Panc1 (cell line): ENCODE data around the gene LMAN2. TPM values are rescaled to one million over a fixed set of nuclear protein-coding genes. Genes with fewer than 3 reads are reported as not detected.

ENCODE experiments used
- ATAC-seq: fragments of 200-7000 bp; cut with Tn5 transposase; 2 replicates; pipeline ENCODE4 v1.9.1; 2020; ENCODE audit warnings: mild to moderate bottlenecking, moderate library complexity
- BruUV-seq: library from RNA; stranded (reverse); fragments of 400-500 nt; replicated peaks from 2 replicates; lab custom pipeline; 2021; lab: Mats Ljungman, UMichigan
- CTCF ChIA-PET: fragments of 300-600 bp; sonication (Branson Sonifier 250); formaldehyde crosslinking; loops from one replicate; lab custom pipeline; 2022; ENCODE audit warnings: antibody characterized with exemption; lab: Charles Lee
- POLR2A ChIA-PET: fragments of 300-600 bp; sonication (Branson Sonifier 250); formaldehyde crosslinking; loops from one replicate; lab custom pipeline; 2022; ENCODE audit warnings: antibody characterized with exemption; lab: Charles Lee
- DNase-seq: peaks from one replicate; pipeline ENCODE4 v3.0.0-alpha.2; 2010; ENCODE audit warnings: low read depth, low spot score
- H3K27ac ChIP-seq: 2 replicates; pipeline ENCODE4 v1.5.1; 2011; ENCODE audit warnings: mild to moderate bottlenecking, low read length, inconsistent platforms
- H3K27me3 ChIP-seq: fragments of 200-500 bp; sonication (Bioruptor generic); 2 replicates; pipeline ENCODE4 v1.6.0; 2014; ENCODE audit warnings: low read length, inconsistent platforms; ENCODE audit not compliant: control insufficient read depth, insufficient read depth
- H3K36me3 ChIP-seq: fragments of 200-500 bp; sonication (Bioruptor generic); 2 replicates; pipeline ENCODE4 v1.5.1; 2014; ENCODE audit warnings: inconsistent platforms, mild to moderate bottlenecking, low read length, moderate library complexity; ENCODE audit not compliant: control insufficient read depth, insufficient read depth
- H3K4me1 ChIP-seq: 2 replicates; pipeline ENCODE4 v1.5.1; 2011; ENCODE audit warnings: inconsistent platforms, mild to moderate bottlenecking, low read length, moderate library complexity; ENCODE audit not compliant: control insufficient read depth, insufficient read depth
- H3K4me3 ChIP-seq, 2 experiments: 2 replicates each; pipeline ENCODE4 v1.5.1; 2011 to 2012; ENCODE audit warnings: low read depth in 2 of 2, low read length in 2 of 2, mild to moderate bottlenecking in 2 of 2, inconsistent platforms in 1 of 2, moderate library complexity in 1 of 2
- H3K9me3 ChIP-seq: fragments of 200-500 bp; sonication (Bioruptor generic); 2 replicates; pipeline ENCODE4 v1.5.1; 2014; ENCODE audit warnings: low read depth, mild to moderate bottlenecking, inconsistent platforms, low read length, moderate library complexity; ENCODE audit not compliant: control insufficient read depth, insufficient read depth
- CTCF ChIP-seq: fragments of 450-650 bp; IDR thresholded peaks from 2 replicates; pipeline ENCODE4 v1.5.1; 2017; ENCODE audit warnings: mild to moderate bottlenecking
- POLR2AphosphoS5 ChIP-seq: IDR thresholded peaks from 2 replicates; pipeline ENCODE4 v1.6.1; 2012; ENCODE audit warnings: mild to moderate bottlenecking, low read depth, low read length, moderate library complexity
- REST ChIP-seq, 2 experiments: IDR thresholded peaks; 2 replicates each; pipeline ENCODE4 v1.6.1; 2011 to 2012; ENCODE audit warnings: low read depth in 2 of 2, control low read depth in 1 of 2, low read length in 1 of 2, mild to moderate bottlenecking in 1 of 2, moderate library complexity in 1 of 2; ENCODE audit not compliant: insufficient read depth in 1 of 2
- SIN3A ChIP-seq: IDR thresholded peaks from 2 replicates; pipeline ENCODE4 v1.6.1; 2012; ENCODE audit warnings: low read depth, mild to moderate bottlenecking, low read length, moderate library complexity, borderline replicate concordance; ENCODE audit not compliant: insufficient read depth
- TCF7L2 ChIP-seq: IDR thresholded peaks from 2 replicates; pipeline ENCODE4 v1.6.1; 2011; ENCODE audit warnings: mild to moderate bottlenecking, low read depth, low read length, inconsistent platforms
- in situ Hi-C: cut with HindIII; loops from 2 replicates; pipeline ENCODE4 v1.10.0; 2016; ENCODE audit warnings: low sequenced_read_pairs, low pct_unique_long_range_greater_than_20kb
- intact Hi-C: fragments of 100-400 bp; cut with micrococcal nuclease; formaldehyde crosslinking; loops from one replicate; pipeline ENCODE4 v1.10.0; 2022; ENCODE audit not compliant: unreplicated experiment
- total RNA-seq: library from RNA; stranded (reverse); gene quantifications from one replicate; pipeline ENCODE4 v1.2.1, GENCODE V29; 2021; ENCODE audit not compliant: unreplicated experiment

Gene LMAN2
- total RNA-seq, 1 experiment from 2014 or later = 140 TPM

- CTCF ChIA-PET = no interaction called here
These were observed 36.1 kb downstream of the LMAN2 start for GRCh38 chr5:177315411-177315810.

More at GRCh38 chr5:177315411-177315810, 36.1 kb downstream of the LMAN2 start:
- POLR2A ChIA-PET = interaction anchor here (0.6 kb wide), 1 partner anchor 190 kb away, joined by 10 read pairs; no protein-coding TSS in a partner anchor
- Histone ChIP-seq H3K27ac (no peak overlapping the region), H3K27me3 (no peaks in the 10 kb centered on the region), H3K4me3 (no peak overlapping the region), H3K4me1 (peaks cover 6% of the 10 kb centered on the region; the same call in 1 of the 2 replicates), H3K9me3 (no peaks in the 10 kb centered on the region), H3K36me3 (no peaks in the 10 kb centered on the region; the same call in 1 of the 2 replicates)
- BruUV-seq = no TSS peak
- intact Hi-C loops (loop anchor here (10.0 kb wide), 1 partner anchor 139 kb away; no protein-coding TSS in a partner anchor), in situ Hi-C loops (no loop called here)
- DNase-seq = no peak
- TF ChIP-seq CTCF (no peak), SIN3A (no peak), REST (IDR thresholded peaks at IDR 0.05; ENCODE audit: insufficient read depth in 1 of 2, low read depth in 2 of 2, low read length in 1 of 2) (no peak), TCF7L2 (no peak), POLR2AphosphoS5 (no peak)
- ATAC-seq = no peak
